Neural progenitor cell (in vitro differentiated cells): ENCODE measurements around the gene PRPF38A.

ENCODE experiments used
- EZH2 ChIP-seq: fragments of 200-600 bp; sonication (generic); IDR thresholded peaks from 2 replicates; pipeline ENCODE4 v1.6.1; 2017; ENCODE audit warnings: antibody characterized with exemption, mild to moderate bottlenecking, moderate library complexity
- TF ChIP-seq, protein P1 (sequence below): fragments of 200-600 bp; sonication (generic); IDR thresholded peaks from 2 replicates; pipeline ENCODE4 v1.5.1; 2017; ENCODE audit warnings: antibody characterized with exemption, mild to moderate bottlenecking

DNA sequence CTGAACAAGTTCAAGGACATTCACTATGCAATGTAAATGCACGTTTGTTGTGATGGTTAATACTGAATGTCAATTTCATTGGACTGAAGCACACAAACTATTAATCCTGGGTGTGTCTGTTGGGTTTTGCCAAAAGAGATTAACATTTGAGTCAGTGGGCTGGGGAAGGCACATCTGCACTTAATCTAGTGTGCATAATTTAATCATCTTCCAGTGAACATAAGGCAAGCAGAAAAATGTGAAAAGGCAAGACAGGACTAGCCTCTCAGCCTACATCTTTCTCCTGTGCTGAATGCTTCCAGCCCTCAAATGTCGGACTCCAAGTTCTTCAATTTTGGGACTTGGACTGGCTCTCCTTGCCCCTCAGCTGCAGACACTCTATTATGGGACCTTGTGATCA is 40.1 kb downstream of the PRPF38A start:
- TF ChIP-seq EZH2: no peak
- TF ChIP-seq, protein P1, sequence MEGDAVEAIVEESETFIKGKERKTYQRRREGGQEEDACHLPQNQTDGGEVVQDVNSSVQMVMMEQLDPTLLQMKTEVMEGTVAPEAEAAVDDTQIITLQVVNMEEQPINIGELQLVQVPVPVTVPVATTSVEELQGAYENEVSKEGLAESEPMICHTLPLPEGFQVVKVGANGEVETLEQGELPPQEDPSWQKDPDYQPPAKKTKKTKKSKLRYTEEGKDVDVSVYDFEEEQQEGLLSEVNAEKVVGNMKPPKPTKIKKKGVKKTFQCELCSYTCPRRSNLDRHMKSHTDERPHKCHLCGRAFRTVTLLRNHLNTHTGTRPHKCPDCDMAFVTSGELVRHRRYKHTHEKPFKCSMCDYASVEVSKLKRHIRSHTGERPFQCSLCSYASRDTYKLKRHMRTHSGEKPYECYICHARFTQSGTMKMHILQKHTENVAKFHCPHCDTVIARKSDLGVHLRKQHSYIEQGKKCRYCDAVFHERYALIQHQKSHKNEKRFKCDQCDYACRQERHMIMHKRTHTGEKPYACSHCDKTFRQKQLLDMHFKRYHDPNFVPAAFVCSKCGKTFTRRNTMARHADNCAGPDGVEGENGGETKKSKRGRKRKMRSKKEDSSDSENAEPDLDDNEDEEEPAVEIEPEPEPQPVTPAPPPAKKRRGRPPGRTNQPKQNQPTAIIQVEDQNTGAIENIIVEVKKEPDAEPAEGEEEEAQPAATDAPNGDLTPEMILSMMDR: no peak
